Neutrophil (primary cell): Measurements from ENCODE around the gene XXYLT1.

ENCODE experiments used
- H3K27ac ChIP-seq: fragments of 200-600 bp; sonication (generic); 2 replicates; pipeline ENCODE4 v1.5.1; 2016; ENCODE audit warnings: mild to moderate bottlenecking, moderate library complexity
- H3K27me3 ChIP-seq: fragments of 200-600 bp; sonication (generic); 2 replicates; pipeline ENCODE4 v1.6.0; 2016; ENCODE audit warnings: mild to moderate bottlenecking
- H3K36me3 ChIP-seq: fragments of 200-600 bp; sonication (generic); 2 replicates; pipeline ENCODE4 v1.5.1; 2017
- H3K4me1 ChIP-seq, 2 experiments: fragments of 200-600 bp in 1 of 2; sonication (generic) in 1 of 2; 1 replicate in 1 of 2; 2 replicates in 1 of 2; pipeline versions ENCODE4 v1.5.1 to v1.6.1; 2013 to 2016; ENCODE audit warnings: low read depth in 1 of 2, low read length in 1 of 2, mild to moderate bottlenecking in 1 of 2, moderate library complexity in 1 of 2; ENCODE audit not compliant: control insufficient read depth in 1 of 2, insufficient read depth in 1 of 2
- H3K4me3 ChIP-seq, 2 experiments: fragments of 200-600 bp in 1 of 2; sonication (generic) in 1 of 2; 1 replicate in 1 of 2; 2 replicates in 1 of 2; pipeline ENCODE4 v1.5.1; 2013 to 2016; ENCODE audit warnings: low read depth in 1 of 2, low read length in 1 of 2, mild to moderate bottlenecking in 1 of 2, moderate library complexity in 1 of 2
- H3K9me3 ChIP-seq: fragments of 200-600 bp; sonication (generic); 2 replicates; pipeline ENCODE4 v1.5.1; 2016
- TF ChIP-seq, protein P1 (sequence below): fragments of 200-600 bp; sonication (generic); IDR thresholded peaks from 2 replicates; pipeline ENCODE4 v1.5.1; 2016; ENCODE audit warnings: antibody characterized with exemption

XXYLT1 gene

DNA sequence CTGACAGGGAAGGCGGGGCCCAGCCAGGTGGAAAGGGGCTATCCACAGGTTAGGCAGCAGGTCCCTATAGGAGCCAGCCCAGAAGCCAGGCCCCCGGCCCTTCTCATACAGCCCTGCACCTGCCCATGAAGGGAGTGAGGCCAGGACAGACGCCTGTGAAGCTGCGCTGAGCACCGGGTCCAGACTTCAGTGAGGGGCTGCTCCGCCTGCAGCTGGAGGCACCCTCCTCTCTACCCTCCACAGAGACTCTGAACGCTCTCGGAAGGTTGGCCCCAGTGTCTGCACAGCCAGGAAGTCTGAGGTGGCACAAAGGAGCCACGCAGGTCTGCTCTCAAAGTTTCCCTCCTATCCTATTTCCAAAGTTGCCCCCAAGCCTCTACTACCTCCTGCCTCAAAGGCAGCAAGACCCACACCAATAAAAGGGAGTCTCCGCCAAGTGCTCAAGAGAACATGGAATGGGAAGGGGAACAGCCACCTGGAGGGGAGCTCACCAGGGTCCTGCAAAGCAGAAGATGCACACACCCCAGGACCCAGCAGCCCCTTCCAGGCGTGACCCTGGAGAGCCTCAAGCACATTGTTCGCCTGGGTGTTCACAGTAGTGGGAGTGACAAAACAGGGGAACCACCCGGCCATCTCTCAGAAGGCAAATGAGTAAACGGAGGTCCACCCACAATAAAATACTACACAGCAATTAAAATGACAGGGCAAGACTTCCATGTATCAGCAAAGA, 19.5 kb downstream of the XXYLT1 start:
- H3K4me1 ChIP-seq, result no peaks in the 10 kb centered on the region
- TF ChIP-seq, protein P1, sequence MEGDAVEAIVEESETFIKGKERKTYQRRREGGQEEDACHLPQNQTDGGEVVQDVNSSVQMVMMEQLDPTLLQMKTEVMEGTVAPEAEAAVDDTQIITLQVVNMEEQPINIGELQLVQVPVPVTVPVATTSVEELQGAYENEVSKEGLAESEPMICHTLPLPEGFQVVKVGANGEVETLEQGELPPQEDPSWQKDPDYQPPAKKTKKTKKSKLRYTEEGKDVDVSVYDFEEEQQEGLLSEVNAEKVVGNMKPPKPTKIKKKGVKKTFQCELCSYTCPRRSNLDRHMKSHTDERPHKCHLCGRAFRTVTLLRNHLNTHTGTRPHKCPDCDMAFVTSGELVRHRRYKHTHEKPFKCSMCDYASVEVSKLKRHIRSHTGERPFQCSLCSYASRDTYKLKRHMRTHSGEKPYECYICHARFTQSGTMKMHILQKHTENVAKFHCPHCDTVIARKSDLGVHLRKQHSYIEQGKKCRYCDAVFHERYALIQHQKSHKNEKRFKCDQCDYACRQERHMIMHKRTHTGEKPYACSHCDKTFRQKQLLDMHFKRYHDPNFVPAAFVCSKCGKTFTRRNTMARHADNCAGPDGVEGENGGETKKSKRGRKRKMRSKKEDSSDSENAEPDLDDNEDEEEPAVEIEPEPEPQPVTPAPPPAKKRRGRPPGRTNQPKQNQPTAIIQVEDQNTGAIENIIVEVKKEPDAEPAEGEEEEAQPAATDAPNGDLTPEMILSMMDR, result no peak
- no peaks in the 10 kb centered on the region for H3K27me3 ChIP-seq
- H3K27ac ChIP-seq, result no peak overlapping the region
- H3K9me3 ChIP-seq, result no peaks in the 10 kb centered on the region
- H3K36me3 ChIP-seq, result no peaks in the 10 kb centered on the region
- H3K4me3 ChIP-seq, result no peak overlapping the region

DNA sequence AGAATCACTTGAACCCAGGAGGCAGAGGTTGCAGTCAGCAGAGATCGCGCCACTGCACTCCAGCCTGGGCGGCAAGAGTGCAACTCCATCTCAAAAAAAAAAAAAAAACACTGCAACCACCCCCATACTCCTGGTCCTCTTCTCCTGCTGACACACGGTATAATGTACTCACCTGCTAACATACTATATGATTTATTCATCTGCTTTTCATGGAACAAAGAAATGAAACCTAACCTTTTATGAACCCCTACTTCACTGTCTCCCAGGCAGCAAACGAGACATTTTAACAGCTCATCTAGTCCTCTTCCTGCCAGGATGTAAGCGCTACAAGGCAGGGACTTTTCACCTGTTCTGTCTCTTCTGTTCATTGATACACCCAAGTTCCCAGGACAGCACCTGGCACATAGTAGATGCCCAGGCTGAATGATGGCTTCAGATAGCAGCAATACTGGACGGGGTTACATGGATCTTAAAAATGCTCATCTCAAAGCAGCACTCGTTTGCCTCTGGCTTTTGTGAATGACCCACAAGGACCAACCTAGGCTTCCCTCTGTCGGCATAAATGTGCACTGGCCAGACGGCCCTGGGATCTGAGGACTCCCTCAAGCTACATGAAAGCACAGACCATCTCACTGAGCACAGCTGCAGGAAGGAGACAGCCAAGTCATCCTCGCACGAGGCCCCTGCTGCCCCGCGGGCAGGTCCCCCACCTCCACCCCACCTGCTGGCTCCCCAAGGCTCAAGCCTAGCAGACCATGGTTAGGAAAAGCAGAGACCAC, 20.3 kb downstream of the XXYLT1 start:
- no peaks in the 10 kb centered on the region for H3K9me3 ChIP-seq
- no peaks in the 10 kb centered on the region for H3K4me1 ChIP-seq
- no peak overlapping the region for H3K4me3 ChIP-seq
- TF ChIP-seq, protein P1, result no peak
- H3K27me3 ChIP-seq, result no peaks in the 10 kb centered on the region
- no peaks in the 10 kb centered on the region for H3K36me3 ChIP-seq
- H3K27ac ChIP-seq, result no peak overlapping the region

DNA sequence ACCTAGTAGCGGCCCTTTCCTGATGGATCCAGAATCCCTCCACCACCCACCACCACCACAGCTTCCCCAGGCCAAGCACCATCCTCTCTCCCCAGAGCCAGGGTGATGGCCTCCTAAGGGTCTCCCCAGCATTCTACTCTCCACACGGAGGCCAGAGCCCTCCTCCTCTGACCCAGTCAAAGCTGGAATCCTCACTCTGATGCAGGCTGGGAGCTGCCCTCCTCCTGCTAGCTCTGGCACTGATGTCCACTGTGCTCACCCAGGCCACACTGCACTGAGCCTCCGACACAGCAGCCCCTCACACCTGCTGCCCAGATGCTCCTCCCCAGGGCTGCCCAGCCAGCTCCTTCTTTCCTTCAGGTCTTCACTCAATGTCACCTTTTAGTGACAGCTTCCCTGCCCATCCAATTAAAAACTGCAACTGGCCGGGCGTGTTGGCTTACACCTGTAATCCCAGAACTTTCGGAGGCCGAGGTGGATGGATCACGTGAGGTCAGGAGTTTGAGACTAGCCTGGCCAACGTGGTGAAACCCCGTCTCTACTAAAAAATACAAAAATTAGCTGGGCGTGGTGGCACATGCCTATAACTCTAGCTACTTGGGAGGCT, 21.0 kb downstream of the XXYLT1 start:
- H3K27me3 ChIP-seq, result no peaks in the 10 kb centered on the region
- TF ChIP-seq, protein P1, result no peak
- no peaks in the 10 kb centered on the region for H3K4me1 ChIP-seq
- no peaks in the 10 kb centered on the region for H3K9me3 ChIP-seq
- H3K4me3 ChIP-seq, result no peak overlapping the region
- no peaks in the 10 kb centered on the region for H3K36me3 ChIP-seq
- no peak overlapping the region for H3K27ac ChIP-seq

DNA sequence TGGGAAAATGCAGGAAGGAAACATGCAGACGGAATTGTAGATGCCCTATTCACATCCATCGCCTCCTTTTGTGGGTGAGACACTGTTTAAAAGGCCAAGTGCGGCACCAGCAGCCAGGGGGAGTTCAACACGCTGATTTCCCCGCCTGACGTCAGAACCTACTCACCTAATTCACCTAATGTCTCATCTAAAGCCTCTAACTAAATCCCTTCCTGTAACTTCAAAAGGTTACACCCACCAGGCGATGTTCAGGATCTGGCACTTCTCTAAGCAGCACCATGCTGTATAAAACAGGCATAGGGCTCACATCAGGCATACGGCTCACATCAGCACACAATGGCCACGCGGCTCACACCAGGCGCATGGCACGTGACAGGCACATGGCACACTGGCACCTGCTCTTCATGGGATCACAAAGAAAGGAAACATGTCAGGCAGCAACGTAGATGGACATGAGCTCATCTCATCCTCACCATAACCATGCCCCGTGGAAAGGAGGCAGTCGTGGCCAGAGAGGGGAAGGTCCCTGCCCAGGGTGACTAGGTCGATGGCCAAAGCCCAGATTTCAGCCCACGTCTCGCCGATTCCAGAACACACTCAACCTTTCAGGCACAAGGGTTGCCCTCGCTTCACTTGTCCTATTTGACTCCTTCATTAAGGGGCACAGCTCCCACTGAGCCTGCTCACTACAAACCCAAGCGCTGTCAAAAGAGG, 21.7 kb downstream of the XXYLT1 start:
- H3K36me3 ChIP-seq, result no peaks in the 10 kb centered on the region
- H3K4me1 ChIP-seq, result no peaks in the 10 kb centered on the region
- H3K27me3 ChIP-seq, result no peaks in the 10 kb centered on the region
- H3K9me3 ChIP-seq, result no peaks in the 10 kb centered on the region
- H3K27ac ChIP-seq, result no peak overlapping the region
- TF ChIP-seq, protein P1, result no peak
- no peak overlapping the region for H3K4me3 ChIP-seq

DNA sequence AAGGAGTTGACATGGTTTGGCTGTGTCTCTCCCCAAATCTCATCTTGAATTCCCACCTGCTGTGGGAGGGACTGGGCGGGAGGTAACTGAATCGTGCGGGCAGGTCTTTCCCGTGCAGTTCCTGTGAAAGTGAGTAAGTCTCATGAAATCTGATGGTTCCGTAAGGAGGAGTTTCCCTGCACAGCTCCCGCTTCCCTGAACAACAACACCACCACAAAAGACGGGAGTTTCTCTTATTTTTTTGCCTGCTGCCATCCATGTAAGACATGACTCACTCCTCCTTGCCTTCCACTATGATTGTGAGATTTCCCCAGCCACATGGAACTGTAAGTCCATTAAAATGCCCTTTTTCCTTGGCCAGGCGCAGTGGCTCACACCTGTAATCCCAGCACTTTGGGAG, 22.7 kb downstream of the XXYLT1 start:
- TF ChIP-seq, protein P1, result no peak
- H3K36me3 ChIP-seq, result no peaks in the 10 kb centered on the region
- H3K27me3 ChIP-seq, result no peaks in the 10 kb centered on the region

More for the DNA sequence above, 22.7 kb downstream of the XXYLT1 start:
- no peaks in the 10 kb centered on the region for H3K9me3 ChIP-seq
- H3K4me1 ChIP-seq, result no peaks in the 10 kb centered on the region
- H3K4me3 ChIP-seq, result no peak overlapping the region
- H3K27ac ChIP-seq, result no peak overlapping the region
